ENCODE measurements around the gene NPM3. TPM values are rescaled to one million over a fixed set of nuclear protein-coding genes. Genes with fewer than 3 reads are reported as not detected.
"Not testable (repeated sequence)": the region's sequence is repeated elsewhere in the genome, so short reads cannot be mapped to it uniquely, and the experiment has no call there.

NPM3 gene
- total RNA-seq, 6 experiments from 2014 or later, result 4.7 to 31.8 (median 8.6) TPM

- no peak for DNase-seq
- H3K9me3 ChIP-seq, result no peaks in the 10 kb centered on the region
- no peak overlapping the region for H3K4me3 ChIP-seq
- intact Hi-C loops (cut with DNase I), result no loop called here
- 90% methylated on average over 7 of the region's 7 CpGs for WGBS (ENCODE audit: insufficient coverage, low coverage, low lambda C conversion rate, missing lambda C conversion rate)
- peaks cover 20 to 93% (median 50%) of the 10 kb centered on the region in 4 donors for H3K36me3 ChIP-seq
- ATAC-seq, result no peak
- no peaks in the 10 kb centered on the region for H3K4me1 ChIP-seq
- no peak overlapping the region for H3K27ac ChIP-seq
- no peak for TF ChIP-seq CTCF (IDR thresholded peaks at IDR 0.05)
- no peak for TF ChIP-seq POLR2A (IDR thresholded peaks at IDR 0.05)
- H3K27me3 ChIP-seq, result no peaks in the 10 kb centered on the region
Observed at GRCh38 chr10:101789686-101790085, 6.4 kb upstream of the NPM3 start.

GRCh38 chr10:101789231-101789630, 6.0 kb upstream of the NPM3 start:
- H3K4me1 ChIP-seq; H3K4me3 ChIP-seq; intact Hi-C loops (cut with DNase I); H3K9me3 ChIP-seq; ATAC-seq; DNase-seq; H3K27me3 ChIP-seq; H3K27ac ChIP-seq: not testable (repeated sequence)
- 80% methylated on average over 7 of the region's 9 CpGs for WGBS (ENCODE audit: insufficient coverage, low coverage, low lambda C conversion rate, missing lambda C conversion rate)
- H3K36me3 ChIP-seq, result peaks cover 20 to 88% (median 48%) of the 10 kb centered on the region in 4 donors

GRCh38 chr10:101785801-101786200, 2.6 kb upstream of the NPM3 start:
- TF ChIP-seq POLR2A (IDR thresholded peaks at IDR 0.05) (no peak), CTCF (IDR thresholded peaks at IDR 0.05) (no peak)
- Histone ChIP-seq H3K4me1 (peaks cover 0 to 8% (median 0%) of the 10 kb centered on the region in 4 donors), H3K27me3 (no peaks in the 10 kb centered on the region), H3K27ac (no peak overlapping the region), H3K4me3 (no peak overlapping the region), H3K36me3 (peaks cover 8 to 54% (median 25%) of the 10 kb centered on the region in 4 donors), H3K9me3 (no peaks in the 10 kb centered on the region)
- no peak for DNase-seq
- intact Hi-C loops (cut with DNase I), result no loop called here
- WGBS (ENCODE audit: insufficient coverage, low coverage, low lambda C conversion rate, missing lambda C conversion rate), result 88% methylated on average over 2 of the region's 2 CpGs
- no peak for ATAC-seq

GRCh38 chr10:101784558-101784957, 1.3 kb upstream of the NPM3 start:
- Histone ChIP-seq H3K4me3 (no peak overlapping the region), H3K36me3 (peaks cover 2 to 42% (median 21%) of the 10 kb centered on the region in 4 donors), H3K27ac (no peak overlapping the region), H3K9me3 (no peaks in the 10 kb centered on the region), H3K27me3 (no peaks in the 10 kb centered on the region), H3K4me1 (peaks cover 0 to 16% (median 3%) of the 10 kb centered on the region in 4 donors)
- DNase-seq, result no peak
- intact Hi-C loops (cut with DNase I), result no loop called here
- no peak for ATAC-seq
- TF ChIP-seq POLR2A (IDR thresholded peaks at IDR 0.05) (no peak), CTCF (IDR thresholded peaks at IDR 0.05) (no peak)
- 67% methylated on average over 2 of the region's 2 CpGs for WGBS (ENCODE audit: insufficient coverage, low coverage, low lambda C conversion rate, missing lambda C conversion rate)

- Histone ChIP-seq H3K4me3 (peak overlapping the region; percentile 55 to 64 (median 64)), H3K36me3 (peaks cover 0 to 33% (median 15%) of the 10 kb centered on the region in 4 donors), H3K27ac (no peak overlapping the region), H3K27me3 (no peaks in the 10 kb centered on the region), H3K4me1 (peaks cover 0 to 25% (median 8%) of the 10 kb centered on the region in 4 donors), H3K9me3 (no peaks in the 10 kb centered on the region)
- ATAC-seq, result no peak
- no peak for TF ChIP-seq CTCF (IDR thresholded peaks at IDR 0.05)
- no peak for TF ChIP-seq POLR2A (IDR thresholded peaks at IDR 0.05)
- 33% methylated on average over 4 of the region's 10 CpGs for WGBS (ENCODE audit: insufficient coverage, low coverage, low lambda C conversion rate, missing lambda C conversion rate)
- intact Hi-C loops (cut with DNase I), result no loop called here
- DNase-seq, result no peak
Observed at GRCh38 chr10:101783736-101784118, 481 bp upstream of the NPM3 start.
